Activated naive CD8-positive, alpha-beta T cell treated with anti-CD3 and anti-CD28 coated beads, Interleukin-2, amount 50 U/mL, for 24 hours (primary cell): Measurements from ENCODE around the gene DNAH17.

Experiments used
- ATAC-seq: fragments of 150-1000 bp; cut with Tn5 transposase; one replicate; pipeline ENCODE4 v1.10.0; 2021
- DNase-seq: peaks from one replicate; pipeline ENCODE4 v3.0.0; 2021
- H3K27ac Mint-ChIP-seq: one replicate; pipeline ENCODE4 v1.8.0; 2021; ENCODE audit warnings: mild to moderate bottlenecking, mixed read lengths
- H3K27me3 Mint-ChIP-seq: one replicate; pipeline ENCODE4 v1.8.0; 2021; ENCODE audit warnings: mixed read lengths
- H3K36me3 Mint-ChIP-seq: one replicate; pipeline ENCODE4 v1.8.0; 2021; ENCODE audit warnings: low read depth, mixed read lengths
- H3K4me1 Mint-ChIP-seq: one replicate; pipeline ENCODE4 v1.8.0; 2021; ENCODE audit warnings: mixed read lengths
- H3K4me3 Mint-ChIP-seq: one replicate; pipeline ENCODE4 v1.8.0; 2021; ENCODE audit warnings: mild to moderate bottlenecking, moderate library complexity, mixed read lengths
- H3K9me3 Mint-ChIP-seq: one replicate; pipeline ENCODE4 v1.8.0; 2021; ENCODE audit warnings: mixed read lengths

DNAH17 gene

DNA sequence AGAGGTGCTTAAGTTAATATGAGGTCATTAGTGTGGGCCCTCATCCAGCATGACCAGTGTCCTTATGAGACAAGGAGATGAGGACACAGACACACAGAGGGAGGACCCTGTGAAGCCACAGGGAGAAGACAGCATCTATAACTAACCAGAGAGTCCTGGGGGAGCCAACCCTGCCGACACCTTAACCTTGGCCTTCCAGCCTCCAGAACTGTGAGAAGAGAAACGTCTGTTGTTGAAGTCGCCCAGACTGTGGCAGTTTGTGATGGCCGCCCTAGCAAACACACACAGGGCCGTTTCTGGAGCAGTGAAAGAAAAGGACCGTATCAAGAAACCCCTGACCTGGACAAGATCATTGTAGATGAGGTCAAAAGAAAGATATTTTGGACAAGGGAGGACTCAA, 26.7 kb downstream of the DNAH17 start:
- Mint-ChIP-seq H3K4me1 (no peaks in the 10 kb centered on the region), H3K36me3 (no peaks in the 10 kb centered on the region), H3K27ac (no peak overlapping the region), H3K27me3 (no peaks in the 10 kb centered on the region), H3K9me3 (no peaks in the 10 kb centered on the region), H3K4me3 (no peak overlapping the region)
- no peak for DNase-seq
- ATAC-seq = no peak

DNA sequence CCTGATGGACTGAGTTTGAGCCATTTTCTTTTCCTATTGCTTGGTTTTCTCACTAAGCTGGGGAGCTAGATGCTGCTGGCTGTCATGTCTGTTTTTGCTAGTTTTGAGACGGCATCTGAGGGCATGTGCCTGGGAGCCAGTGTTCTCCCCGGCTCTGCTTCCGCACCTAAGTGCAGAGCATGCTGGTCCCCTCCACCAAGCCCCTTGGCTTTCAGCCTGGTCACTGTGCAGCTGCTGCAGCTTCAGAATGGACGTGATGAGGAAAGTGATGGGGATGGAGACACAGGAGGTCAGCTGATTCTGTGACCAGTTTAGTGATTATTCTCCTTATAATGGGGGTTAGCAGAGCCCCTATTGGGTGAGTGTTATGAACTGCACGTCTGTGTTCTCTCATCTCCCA, 28.5 kb downstream of the DNAH17 start:
- no peak overlapping the region for H3K27ac Mint-ChIP-seq

DNA sequence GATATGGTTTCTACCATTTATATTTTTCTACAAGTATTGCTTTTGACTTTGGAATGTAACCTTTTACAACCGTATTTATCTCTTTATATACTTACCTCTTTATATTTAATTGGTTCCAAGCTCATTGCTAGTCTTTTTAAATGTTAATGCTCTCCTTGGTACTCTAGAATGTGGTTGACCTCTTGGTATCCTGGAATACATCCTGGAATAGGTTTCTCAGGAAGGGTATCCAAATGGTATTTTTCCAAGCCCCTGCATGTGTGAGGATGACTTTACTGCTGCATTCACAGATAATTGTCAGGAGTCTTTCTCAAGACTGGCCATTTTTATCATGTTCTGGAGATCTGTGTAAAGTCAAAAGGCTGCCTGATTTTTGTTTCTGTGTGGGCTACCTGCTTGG, 30.2 kb downstream of the DNAH17 start:
- ATAC-seq = no peak
- H3K4me1 Mint-ChIP-seq = no peaks in the 10 kb centered on the region
- no peaks in the 10 kb centered on the region for H3K9me3 Mint-ChIP-seq

More for the DNA sequence above, 28.5 kb downstream of the DNAH17 start:
- Mint-ChIP-seq H3K9me3 (no peaks in the 10 kb centered on the region), H3K36me3 (no peaks in the 10 kb centered on the region), H3K27me3 (no peaks in the 10 kb centered on the region), H3K4me1 (no peaks in the 10 kb centered on the region), H3K4me3 (no peak overlapping the region)
- ATAC-seq (no peak), DNase-seq (no peak)

DNA sequence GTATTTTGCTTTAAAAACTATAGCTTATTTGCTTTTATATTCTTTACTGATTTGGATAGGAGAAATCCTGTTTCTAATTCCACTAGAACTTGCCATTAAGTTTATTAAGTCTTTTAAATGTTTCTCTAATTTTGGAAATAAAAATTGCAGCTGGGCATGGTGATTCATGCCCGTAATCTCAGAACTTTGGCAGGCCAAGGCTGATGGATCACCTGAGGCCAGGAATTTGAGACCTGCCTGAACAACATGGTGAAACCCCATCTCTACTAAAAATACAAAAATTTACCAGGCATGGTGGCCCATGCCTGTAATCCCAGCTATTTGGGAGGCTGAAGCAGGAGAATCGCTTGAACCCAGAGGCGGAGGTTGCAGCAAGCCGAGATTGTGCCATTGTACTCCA, 30.7 kb downstream of the DNAH17 start:
- ATAC-seq = no peak
- no peaks in the 10 kb centered on the region for H3K36me3 Mint-ChIP-seq
- no peak for DNase-seq

More for the DNA sequence above, 30.2 kb downstream of the DNAH17 start:
- DNase-seq = no peak
- Mint-ChIP-seq H3K36me3 (no peaks in the 10 kb centered on the region), H3K27me3 (no peaks in the 10 kb centered on the region), H3K4me3 (no peak overlapping the region), H3K27ac (no peak overlapping the region)

DNA sequence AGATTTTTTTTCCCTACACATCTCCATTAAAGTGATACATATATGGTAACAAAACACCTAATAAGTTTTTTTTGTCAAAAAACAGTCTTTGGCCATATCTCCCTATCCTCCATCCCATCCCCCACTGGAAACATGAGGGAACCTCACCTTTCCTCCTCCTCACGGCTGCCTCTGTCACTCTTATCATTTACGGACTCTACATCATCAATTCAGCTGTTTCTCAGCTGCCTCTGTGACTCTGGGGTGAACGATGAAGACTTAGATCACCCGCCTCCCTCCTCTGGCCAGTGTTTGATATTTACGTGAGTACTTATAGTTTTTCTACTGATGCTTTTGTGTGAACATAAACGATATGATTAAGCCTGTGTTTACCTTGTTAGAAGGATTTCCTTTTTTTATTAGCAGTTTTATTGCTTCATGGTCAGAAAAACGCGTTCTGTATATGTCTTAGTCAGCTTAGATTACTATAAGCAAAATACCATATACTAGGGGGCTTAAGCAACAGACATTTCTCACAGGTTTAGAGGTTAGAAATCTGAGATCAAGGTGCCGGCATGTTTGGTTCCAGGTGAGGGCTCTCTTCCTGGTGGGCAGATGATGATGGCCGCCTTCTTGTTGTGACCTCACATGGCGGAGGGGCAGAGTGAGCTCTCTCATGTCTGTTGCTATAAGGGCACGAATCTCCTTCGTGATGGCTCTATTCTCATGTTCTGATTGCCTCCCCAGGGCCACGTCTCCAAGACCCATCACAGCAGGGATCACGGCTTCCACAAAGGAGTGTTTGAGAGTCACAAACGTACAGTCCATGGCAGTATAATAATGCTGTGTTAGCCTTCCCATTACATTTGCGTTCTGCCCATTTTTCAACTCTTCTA, 32.1 kb downstream of the DNAH17 start:
- DNase-seq = no peak
- no peaks in the 10 kb centered on the region for H3K9me3 Mint-ChIP-seq
- H3K36me3 Mint-ChIP-seq = no peaks in the 10 kb centered on the region
- H3K4me3 Mint-ChIP-seq = no peak overlapping the region
- ATAC-seq = no peak
- H3K4me1 Mint-ChIP-seq = no peaks in the 10 kb centered on the region
- no peak overlapping the region for H3K27ac Mint-ChIP-seq
- no peaks in the 10 kb centered on the region for H3K27me3 Mint-ChIP-seq

More for the DNA sequence above, 30.7 kb downstream of the DNAH17 start:
- no peaks in the 10 kb centered on the region for H3K9me3 Mint-ChIP-seq
- H3K4me1 Mint-ChIP-seq = no peaks in the 10 kb centered on the region
- H3K4me3 Mint-ChIP-seq = no peak overlapping the region
- no peak overlapping the region for H3K27ac Mint-ChIP-seq
- no peaks in the 10 kb centered on the region for H3K27me3 Mint-ChIP-seq

DNA sequence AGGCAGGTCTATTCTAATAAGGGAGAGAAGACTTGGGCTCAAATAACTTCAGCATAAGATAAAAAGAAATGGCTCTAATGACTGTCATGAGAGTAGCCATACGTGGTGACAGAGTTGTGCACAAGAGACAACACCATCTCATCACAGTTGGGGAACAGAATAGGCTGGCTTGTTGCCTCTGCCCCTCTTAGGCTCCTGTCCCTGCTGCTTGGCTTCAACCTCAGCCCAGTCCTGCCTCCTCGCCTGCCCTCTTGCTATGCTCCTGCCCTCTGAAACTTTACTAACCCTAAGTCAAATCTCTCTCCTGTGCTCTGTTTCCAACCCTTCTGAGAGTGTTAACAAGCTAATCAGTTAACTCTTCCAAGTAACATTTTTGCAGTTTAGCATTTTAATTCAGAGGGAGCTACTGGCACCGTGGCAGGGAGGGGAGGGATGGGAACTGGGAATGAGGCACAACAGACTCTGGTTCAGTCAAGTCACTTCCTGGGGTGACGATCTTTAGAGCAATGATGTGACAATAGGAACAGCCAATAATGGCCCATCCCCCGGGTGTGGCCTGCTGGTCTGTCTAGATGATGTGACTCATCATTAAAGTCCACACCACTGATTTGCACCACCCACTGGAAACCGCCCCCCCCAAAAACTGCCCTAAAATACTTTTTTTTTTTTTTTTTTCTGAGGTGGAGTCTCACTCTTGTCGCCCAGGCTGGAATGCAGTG, 35.5 kb downstream of the DNAH17 start:
- H3K4me3 Mint-ChIP-seq = no peak overlapping the region
- no peak for DNase-seq
- H3K4me1 Mint-ChIP-seq = peaks cover 7% of the 10 kb centered on the region
- no peaks in the 10 kb centered on the region for H3K36me3 Mint-ChIP-seq
- H3K9me3 Mint-ChIP-seq = no peaks in the 10 kb centered on the region
- no peaks in the 10 kb centered on the region for H3K27me3 Mint-ChIP-seq
- no peak for ATAC-seq
- no peak overlapping the region for H3K27ac Mint-ChIP-seq

DNA sequence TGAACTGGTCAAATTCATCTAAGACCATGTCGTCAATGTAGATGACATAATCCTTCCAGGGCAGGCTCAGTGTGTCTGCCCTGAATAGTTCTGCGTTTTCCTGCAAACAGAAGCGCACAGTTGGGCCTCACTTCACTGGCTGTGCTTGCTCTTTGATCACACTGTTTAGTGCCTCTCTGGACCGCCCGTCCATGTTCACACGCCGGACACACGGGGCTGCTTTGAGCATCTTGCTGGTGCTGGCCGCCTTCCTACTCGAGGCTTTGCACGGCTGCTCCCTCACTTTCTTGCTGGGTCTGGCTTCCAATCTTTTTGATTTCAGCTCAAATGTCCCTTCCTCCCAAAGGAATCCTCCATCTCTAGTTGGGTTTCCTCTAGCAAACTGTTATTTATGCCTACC, 37.4 kb downstream of the DNAH17 start:
- peaks cover 19% of the 10 kb centered on the region for H3K4me1 Mint-ChIP-seq
- no peak overlapping the region for H3K27ac Mint-ChIP-seq
- no peaks in the 10 kb centered on the region for H3K36me3 Mint-ChIP-seq
- H3K9me3 Mint-ChIP-seq = no peaks in the 10 kb centered on the region
- no peak for ATAC-seq
- no peak for DNase-seq
- no peak overlapping the region for H3K4me3 Mint-ChIP-seq
- H3K27me3 Mint-ChIP-seq = no peaks in the 10 kb centered on the region

DNA sequence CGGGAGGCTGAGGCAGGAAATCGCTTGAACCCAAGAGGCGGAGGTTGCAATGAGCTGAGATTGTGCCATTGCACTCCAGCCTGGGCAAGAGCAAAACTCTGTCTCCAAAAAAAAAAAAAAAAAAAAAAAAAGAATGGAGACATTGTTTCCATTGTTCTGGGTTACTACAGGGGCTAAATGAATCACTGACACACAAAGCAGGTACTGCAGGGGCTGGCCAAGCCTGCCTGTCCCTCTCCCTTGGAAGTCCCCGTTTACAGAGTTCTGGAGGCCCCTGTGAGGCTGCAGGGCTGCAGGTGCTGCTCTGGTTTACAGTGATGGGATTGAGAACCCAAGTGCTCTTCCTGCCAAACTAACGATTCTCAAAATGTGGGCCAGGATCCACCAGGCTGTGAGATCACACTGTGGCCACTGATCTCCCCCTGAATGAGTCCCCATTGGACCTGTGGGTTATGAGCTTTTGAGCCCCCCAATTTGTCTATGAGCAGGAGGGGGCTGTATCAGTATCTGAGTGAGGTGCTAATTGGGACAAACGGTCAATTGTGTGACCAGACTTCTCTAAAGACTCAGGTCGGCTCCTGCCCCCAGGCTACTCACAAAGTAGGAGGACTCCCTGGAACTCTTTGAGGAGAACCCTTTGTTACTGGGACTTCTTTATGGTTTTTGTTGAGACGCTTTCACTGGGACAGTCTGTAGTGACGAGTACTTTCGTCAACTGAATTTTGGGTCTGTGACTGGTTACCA, 39.0 kb downstream of the DNAH17 start:
- Mint-ChIP-seq H3K27me3 (no peaks in the 10 kb centered on the region), H3K36me3 (no peaks in the 10 kb centered on the region), H3K9me3 (no peaks in the 10 kb centered on the region), H3K27ac (no peak overlapping the region), H3K4me1 (peaks cover 24% of the 10 kb centered on the region), H3K4me3 (no peak overlapping the region)
- ATAC-seq (peak; percentile 95), DNase-seq (peak; percentile 39)

DNA sequence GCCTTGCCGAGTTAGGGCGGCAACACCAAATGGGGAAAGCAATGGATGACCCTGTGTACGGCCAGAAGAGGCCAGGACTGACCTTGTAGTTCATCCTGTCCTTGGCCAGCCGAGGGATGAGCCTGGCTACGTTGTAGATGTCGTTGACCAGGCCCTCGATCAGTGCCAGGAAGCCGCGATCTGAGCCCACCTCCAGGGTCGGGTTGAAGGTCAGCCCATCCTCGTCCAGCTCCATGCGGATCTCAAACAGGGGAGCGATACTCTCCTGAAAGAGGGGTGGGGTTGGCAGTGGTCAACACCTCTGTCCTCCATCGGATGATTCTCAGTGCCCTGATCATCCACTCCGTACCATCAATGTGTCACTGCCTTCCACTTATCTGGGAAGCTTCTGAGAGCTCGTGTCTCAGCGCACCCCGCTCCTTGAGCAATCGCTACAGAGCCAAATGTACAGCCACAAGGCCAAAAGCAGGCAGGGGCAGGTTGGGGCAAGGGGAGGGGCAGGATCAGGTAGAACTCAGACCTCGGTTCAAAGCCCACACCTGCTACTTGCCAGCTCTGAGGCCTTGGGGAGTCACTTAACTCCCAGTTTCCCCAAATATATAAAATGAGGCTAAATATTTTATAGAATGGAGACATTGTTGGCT, 39.9 kb downstream of the DNAH17 start:
- no peak for ATAC-seq
- H3K27ac Mint-ChIP-seq = no peak overlapping the region

DNA sequence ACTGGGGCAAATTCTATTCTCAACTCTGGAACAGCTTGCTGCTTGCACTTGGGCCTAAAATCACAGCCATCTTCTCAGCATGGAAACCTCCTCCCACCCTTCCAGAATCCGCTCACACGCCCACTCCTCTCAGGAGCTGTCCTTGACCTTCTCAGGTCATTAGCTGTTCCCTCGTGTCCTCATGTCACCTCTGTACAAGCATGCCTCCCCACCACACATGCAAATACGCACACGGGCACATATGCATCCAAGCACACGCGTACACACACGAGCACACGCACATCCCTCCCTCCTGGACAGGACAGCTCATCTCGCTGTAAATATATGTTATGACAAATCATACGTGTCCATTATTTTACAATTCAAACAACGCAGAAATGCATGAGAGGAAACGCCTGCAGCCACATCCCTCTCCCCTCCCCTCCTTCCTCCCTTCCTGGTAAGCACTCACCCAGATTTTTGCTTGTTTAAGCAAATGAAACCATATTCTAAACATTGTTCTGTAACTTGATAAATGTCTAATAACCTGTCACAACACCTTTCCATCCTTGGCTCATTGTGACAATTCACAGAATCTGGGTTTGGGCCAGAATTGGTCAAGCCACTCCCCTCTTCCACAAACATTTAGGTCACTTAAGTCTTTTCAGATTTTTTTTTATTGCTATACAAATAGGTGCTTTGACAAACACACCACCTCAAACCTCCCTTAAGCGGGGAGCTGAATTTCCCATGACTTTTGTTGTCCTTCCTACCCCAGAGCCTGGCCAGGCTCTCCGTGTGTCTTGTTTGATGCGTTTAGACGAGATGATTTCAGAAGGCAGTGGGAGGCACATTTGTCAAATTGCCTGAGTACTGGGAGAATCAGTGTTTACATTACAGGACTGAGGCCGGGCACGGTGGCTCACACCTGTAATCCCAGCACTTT, 41.7 kb downstream of the DNAH17 start:
- DNase-seq (no peak), ATAC-seq (no peak)
- Mint-ChIP-seq H3K4me1 (peaks cover 29% of the 10 kb centered on the region), H3K9me3 (no peaks in the 10 kb centered on the region), H3K36me3 (no peaks in the 10 kb centered on the region), H3K4me3 (no peak overlapping the region), H3K27me3 (no peaks in the 10 kb centered on the region), H3K27ac (no peak overlapping the region)

More for the DNA sequence above, 39.9 kb downstream of the DNAH17 start:
- no peaks in the 10 kb centered on the region for H3K36me3 Mint-ChIP-seq
- no peaks in the 10 kb centered on the region for H3K27me3 Mint-ChIP-seq
- no peak overlapping the region for H3K4me3 Mint-ChIP-seq
- H3K4me1 Mint-ChIP-seq = peaks cover 29% of the 10 kb centered on the region
- H3K9me3 Mint-ChIP-seq = no peaks in the 10 kb centered on the region
- no peak for DNase-seq

DNA sequence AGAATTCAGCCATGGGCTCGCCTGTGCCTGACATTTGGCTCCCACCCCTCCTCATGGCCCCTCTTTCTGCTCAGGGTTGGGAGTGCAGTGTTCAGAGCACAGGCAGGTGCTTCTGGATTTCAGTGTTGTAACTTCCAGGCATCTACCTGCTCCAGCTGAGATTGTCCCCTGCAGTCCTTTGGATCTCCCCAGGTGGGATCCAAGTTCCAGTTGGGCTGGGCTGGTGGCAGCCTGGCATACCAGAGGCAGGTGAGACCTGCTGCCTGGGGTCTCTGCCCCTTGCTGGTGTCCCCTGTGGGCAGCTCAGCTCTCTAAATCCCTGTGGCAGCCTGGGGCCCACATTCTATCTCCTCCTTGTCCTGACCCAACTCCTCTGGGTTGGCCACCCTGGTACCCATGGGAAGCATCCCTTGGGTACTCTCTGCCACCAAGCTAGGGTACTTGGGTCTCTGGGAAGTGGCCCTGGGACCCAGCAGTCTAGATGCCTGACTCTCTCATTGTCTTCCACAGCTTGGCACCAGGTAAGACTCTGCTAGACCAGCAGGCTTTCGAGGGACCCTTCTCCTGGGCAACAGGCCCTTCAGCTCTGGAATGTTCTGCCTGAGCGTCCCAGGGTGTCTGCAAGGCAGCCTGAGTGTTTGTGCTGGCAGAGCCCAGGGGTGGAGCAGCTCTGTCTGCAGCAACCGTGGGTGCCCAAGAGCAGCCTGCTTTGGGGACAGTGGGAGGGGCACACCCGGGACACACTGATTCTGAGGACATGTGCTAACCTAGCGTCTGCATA, 42.5 kb downstream of the DNAH17 start:
- Mint-ChIP-seq H3K9me3 (no peaks in the 10 kb centered on the region), H3K36me3 (no peaks in the 10 kb centered on the region), H3K27me3 (no peaks in the 10 kb centered on the region), H3K4me3 (no peak overlapping the region), H3K4me1 (peaks cover 29% of the 10 kb centered on the region), H3K27ac (no peak overlapping the region)
- ATAC-seq (no peak), DNase-seq (no peak)

DNA sequence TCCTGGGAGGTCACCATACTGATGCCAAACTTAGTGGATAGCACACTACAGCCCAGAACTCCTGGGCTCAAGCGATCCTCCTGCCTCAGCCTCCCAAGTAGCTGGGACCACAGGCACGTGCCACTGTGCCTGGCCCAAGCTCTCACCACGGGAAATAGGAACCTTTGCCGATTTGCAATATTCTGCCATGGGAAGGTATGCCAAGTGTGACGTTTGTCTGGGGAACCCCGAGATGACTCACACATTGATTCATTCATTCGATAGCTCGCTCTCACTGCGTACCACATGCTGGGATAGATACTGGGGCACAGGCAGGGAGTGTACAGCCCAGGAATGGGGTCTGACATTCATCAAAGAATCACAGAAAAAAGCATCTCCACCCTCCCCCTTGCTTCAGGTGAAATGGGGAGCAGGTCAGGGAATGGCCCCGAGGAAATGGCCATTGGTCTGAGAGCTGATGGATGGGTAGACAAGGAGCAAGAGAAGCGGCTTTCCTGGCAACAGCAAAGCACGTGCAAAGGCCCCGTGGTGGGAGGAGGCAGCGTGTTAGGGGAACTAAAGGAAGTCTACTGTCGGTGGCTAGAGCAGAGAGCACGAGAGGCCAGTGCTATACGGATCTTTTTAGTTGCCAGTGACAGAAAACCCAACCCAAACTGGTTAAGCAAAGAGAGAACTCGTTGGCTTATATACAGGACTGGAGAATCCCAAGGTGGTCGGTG, 44.1 kb downstream of the DNAH17 start:
- DNase-seq (peak; percentile 18), ATAC-seq (no peak)
- peaks cover 23% of the 10 kb centered on the region for H3K4me1 Mint-ChIP-seq
- no peak overlapping the region for H3K27ac Mint-ChIP-seq
- H3K4me3 Mint-ChIP-seq = no peak overlapping the region
- H3K27me3 Mint-ChIP-seq = no peaks in the 10 kb centered on the region
- no peaks in the 10 kb centered on the region for H3K9me3 Mint-ChIP-seq
- H3K36me3 Mint-ChIP-seq = no peaks in the 10 kb centered on the region
